ENCODE results near the gene MYL5.
"Not testable (repeated sequence)": the region's sequence is repeated elsewhere in the genome, so short reads cannot be mapped to it uniquely, and the experiment has no call there.

Gene MYL5

GRCh38 chr4:723751-724530, 49.6 kb downstream of the MYL5 start:
- no peak for DNase-seq (ENCODE audit: low read depth in 4 of 4, low spot score in 1 of 4)

DNA sequence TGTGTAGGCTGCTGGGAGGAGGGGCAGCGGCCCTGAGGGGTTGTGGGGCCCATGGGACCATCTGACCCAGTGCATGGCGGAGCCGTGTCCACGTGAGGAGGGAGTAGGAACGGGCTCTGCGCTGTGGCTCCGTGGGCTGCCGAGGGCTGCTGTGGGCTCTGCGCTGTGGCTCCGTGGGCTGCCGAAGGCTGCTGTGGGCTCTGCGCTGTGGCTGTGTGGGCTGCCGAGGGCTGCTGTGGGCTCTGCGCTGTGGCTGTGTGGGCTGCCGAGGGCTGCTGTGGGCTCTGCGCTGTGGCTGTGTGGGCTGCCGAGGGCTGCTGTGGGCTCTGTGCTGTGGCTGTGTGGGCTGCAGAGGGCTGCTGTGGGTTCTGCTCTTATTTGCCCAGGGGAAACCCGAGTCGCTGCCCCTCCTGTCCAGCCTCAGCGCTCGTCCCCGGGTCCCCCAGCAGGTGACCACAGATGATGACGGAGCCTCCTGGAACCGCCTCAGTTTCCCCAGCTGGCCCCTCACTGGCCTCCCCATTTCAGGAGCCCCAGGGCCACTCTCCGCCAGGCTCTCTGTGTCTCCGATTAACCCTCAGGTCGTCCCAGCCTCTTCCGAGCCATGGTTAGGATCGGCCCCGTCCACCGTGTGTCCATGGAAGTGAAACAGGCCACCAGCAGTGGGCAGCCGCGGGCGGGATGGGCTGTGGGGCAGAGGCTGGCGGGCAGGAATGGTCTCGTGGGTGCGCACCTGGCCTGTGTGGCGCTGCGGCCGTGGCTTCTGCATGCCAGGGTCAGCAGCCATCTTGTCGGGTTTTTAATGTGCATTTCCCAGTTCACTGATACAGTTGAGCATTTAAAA, 51.3 kb downstream of the MYL5 start:
- no peak for DNase-seq (ENCODE audit: low read depth in 4 of 4, low spot score in 1 of 4)

DNA sequence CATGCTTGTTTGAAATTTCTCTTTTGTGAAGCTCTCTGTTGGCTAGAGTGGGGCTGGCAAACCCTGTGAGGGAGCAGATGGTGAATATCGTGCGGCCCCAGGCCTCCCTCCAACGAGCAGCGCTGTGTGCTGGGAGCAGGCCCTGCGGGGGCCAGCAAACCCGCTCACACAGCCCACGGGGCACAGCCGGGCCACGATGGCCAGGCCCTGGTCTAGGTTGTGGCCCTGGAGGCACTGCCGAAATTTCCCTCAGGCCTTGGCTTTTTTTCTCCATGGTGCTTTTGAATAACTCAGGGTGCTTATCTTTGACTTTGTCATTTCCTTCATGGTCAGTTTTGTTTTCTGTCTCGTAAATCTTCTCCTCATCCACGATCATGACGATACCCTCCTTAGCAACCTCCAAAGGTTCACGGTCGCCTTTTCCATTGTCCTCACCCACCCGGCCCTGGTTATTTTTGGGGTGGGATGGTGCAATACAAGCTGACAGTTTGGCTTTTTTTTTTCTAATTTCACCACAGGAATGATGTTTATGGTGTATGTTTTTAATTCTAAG, 52.0 kb downstream of the MYL5 start:
- no peak for DNase-seq (ENCODE audit: low read depth in 4 of 4, low spot score in 1 of 4)

DNA sequence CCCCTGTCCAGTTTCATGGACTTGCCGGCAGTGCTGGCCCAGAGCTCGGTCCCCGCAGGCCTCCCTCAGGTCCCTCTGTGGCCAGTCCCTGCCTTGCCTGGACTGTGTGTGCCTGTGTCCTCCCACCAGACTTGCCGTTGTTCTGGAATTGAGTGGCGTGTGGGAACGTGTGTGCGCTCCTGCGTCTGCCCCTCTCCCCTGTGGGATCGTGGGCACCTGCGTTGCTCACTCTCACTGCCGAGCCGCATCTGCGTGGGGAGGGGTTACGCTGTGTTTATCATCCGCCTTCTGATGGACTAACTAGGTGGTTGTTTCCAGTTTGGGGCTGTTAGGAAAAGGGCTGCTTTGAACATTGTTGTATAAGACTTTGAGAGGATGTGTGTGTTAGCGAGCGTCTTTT, 52.5 kb downstream of the MYL5 start:
- no peak for DNase-seq (ENCODE audit: low read depth in 4 of 4, low spot score in 1 of 4)

DNA sequence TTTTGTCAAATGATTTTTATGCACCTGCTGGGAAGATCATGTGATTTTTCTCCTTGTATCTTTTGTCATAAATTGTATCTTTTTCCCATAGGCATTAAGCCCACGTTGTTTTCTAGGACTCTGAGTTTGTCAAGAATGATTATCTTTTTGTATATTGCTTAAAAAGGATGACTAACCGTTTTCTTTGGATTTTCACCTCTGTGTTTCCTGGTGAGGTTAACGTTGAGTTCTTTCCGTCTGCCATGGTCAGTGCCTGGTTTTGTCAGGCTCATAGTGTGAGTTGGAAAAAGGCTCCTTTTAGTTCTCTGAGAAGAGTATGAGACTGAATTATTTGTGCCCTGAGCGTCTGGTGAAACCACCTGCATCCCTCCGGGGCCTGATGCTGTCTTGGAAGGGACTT, 53.2 kb downstream of the MYL5 start:
- DNase-seq (ENCODE audit: low read depth in 4 of 4, low spot score in 1 of 4), result no peak

- DNase-seq (ENCODE audit: low read depth in 4 of 4, low spot score in 1 of 4), result no peak
Observed at GRCh38 chr4:729336-730315, 55.3 kb downstream of the MYL5 start.

GRCh38 chr4:730511-730910, 56.2 kb downstream of the MYL5 start:
- no peak for DNase-seq (ENCODE audit: low read depth in 4 of 4, low spot score in 1 of 4)

- DNase-seq (ENCODE audit: low read depth in 4 of 4, low spot score in 1 of 4), result not testable (repeated sequence)
Observed at GRCh38 chr4:730946-731904, 56.9 kb downstream of the MYL5 start.

Measured in stimulated activated CD4-positive, alpha-beta T cell treated with anti-CD3 and anti-CD28 coated beads, Interleukin-1b, Interleukin-23, amount 100 ng/mL, for 24 hours (primary cell).